Right lobe of liver (tissue), 6 donors: ENCODE data around the gene FOXA2. TPM values are rescaled to one million over a fixed set of nuclear protein-coding genes. Genes with fewer than 3 reads are reported as not detected.

Experiments
- ATAC-seq, 4 donors: fragments of 200-7000 bp; cut with Tn5 transposase; one replicate each; pipeline ENCODE4 v1.9.1; 2020; ENCODE audit warnings: mild to moderate bottlenecking in 4 of 4, moderate library complexity in 4 of 4
- DNase-seq, 3 donors: peaks; one replicate each; pipeline ENCODE4 v3.0.0-alpha.2; 2020
- H3K27ac ChIP-seq, 3 donors: fragments of 200-600 bp; one replicate each; pipeline ENCODE4 v1.8.0; 2022
- H3K27me3 ChIP-seq, 2 donors: fragments of 200-600 bp; one replicate each; pipeline ENCODE4 v1.8.0; 2022
- H3K36me3 ChIP-seq, 4 donors: fragments of 200-600 bp; sonication (generic) in 1 of 4; one replicate each; pipeline versions ENCODE4 v1.5.1 to v1.8.0; 2017 to 2022; ENCODE audit warnings: control low read depth in 1 of 4
- H3K4me1 ChIP-seq, 4 donors: fragments of 200-600 bp; sonication (generic) in 1 of 4; one replicate each; pipeline versions ENCODE4 v1.5.1 to v1.8.0; 2017 to 2022; ENCODE audit warnings: control low read depth in 1 of 4
- H3K4me3 ChIP-seq, 3 donors: fragments of 200-600 bp; one replicate each; pipeline ENCODE4 v1.8.0; 2022
- H3K9me3 ChIP-seq, 4 donors: fragments of 200-600 bp; sonication (generic) in 1 of 4; one replicate each; pipeline versions ENCODE4 v1.5.1 to v1.8.0; 2017 to 2022; ENCODE audit warnings: control low read depth in 1 of 4
- CTCF ChIP-seq, 4 donors: fragments of 200-600 bp in 3 of 4; fragments of 450-650 bp in 1 of 4; IDR thresholded peaks; one replicate each; pipeline versions ENCODE4 v1.5.1 to v1.8.0; 2016 to 2022; ENCODE audit warnings: antibody characterized with exemption in 4 of 4, mild to moderate bottlenecking in 2 of 4
- POLR2A ChIP-seq: fragments of 450-650 bp; IDR thresholded peaks from one replicate; pipeline ENCODE4 v1.6.1; 2017; ENCODE audit warnings: antibody characterized with exemption, mild to moderate bottlenecking
- WGBS: methylation state at CpG from one replicate; pipeline ENCODE4 v1.1.6; 2018; ENCODE audit warnings: low coverage, low lambda C conversion rate; ENCODE audit not compliant: insufficient coverage; ENCODE audit errors: missing lambda C conversion rate; 5-methylcytosine and 5-hydroxymethylcytosine counted together
- intact Hi-C, 2 donors: fragments of 100-400 bp; cut with DNase I; formaldehyde crosslinking; loops; one replicate each; pipeline versions ENCODE4 v1.11.2 to v1.14.1; 2022
- total RNA-seq, 6 experiments: library from RNA; depleted of rRNA in 2 of 6; stranded (reverse); fragments of >200 nt in 2 of 6; fragmentation: NEBNext Ultra II Directional in 3 of 6; extraction: Animal tissue kit (Norgen Biotek cat#: 25700) in 3 of 6; gene quantifications; one replicate each; pipeline versions ENCODE4 v1.1.0 to v1.2.4, GENCODE V29; 2016 to 2023
- donor health status: DM: no; HTN: yes; CAD: no.
- donor health status: DM: no; HTN: no; CAD: no.
- donor health status: DM: no; HTN: no; CAD: no.
- donor health status: DM: no; HTN: yes; CAD: no.
- donor health status: DM: no; HTN: yes; CAD: no.

FOXA2 gene
- total RNA-seq, 6 experiments from 2014 or later: 11.8 to 28.7 (median 21.2) TPM

GRCh38 chr20:22544462-22544861 lies 39.9 kb downstream of the FOXA2 start:
- H3K27ac ChIP-seq: no peak overlapping the region
- TF ChIP-seq POLR2A (no peak), CTCF (IDR thresholded peaks at IDR 0.05) (no peak)
- WGBS: 25% methylated on average over 1 of the region's 1 CpG
- no peaks in the 10 kb centered on the region for H3K9me3 ChIP-seq
- H3K4me1 ChIP-seq: no peaks in the 10 kb centered on the region
- no peaks in the 10 kb centered on the region for H3K36me3 ChIP-seq
- H3K27me3 ChIP-seq: no peaks in the 10 kb centered on the region
- DNase-seq (no peak), ATAC-seq (no peak)
- intact Hi-C loops: no loop called here
- H3K4me3 ChIP-seq: no peak overlapping the region

- DNase-seq: no peak
- Histone ChIP-seq H3K27me3 (no peaks in the 10 kb centered on the region), H3K9me3 (no peaks in the 10 kb centered on the region), H3K27ac (no peak overlapping the region), H3K4me1 (no peaks in the 10 kb centered on the region), H3K4me3 (no peak overlapping the region), H3K36me3 (no peaks in the 10 kb centered on the region)
- WGBS: 44% methylated on average over 1 of the region's 1 CpG
- intact Hi-C loops: no loop called here
- no peak for ATAC-seq
- no peak for TF ChIP-seq POLR2A
- no peak for TF ChIP-seq CTCF (IDR thresholded peaks at IDR 0.05)
Measured at GRCh38 chr20:22542427-22542826, 41.9 kb downstream of the FOXA2 start.

- H3K9me3 ChIP-seq: no peaks in the 10 kb centered on the region
- DNase-seq (no peak), ATAC-seq (no peak)
- intact Hi-C loops: no loop called here
- WGBS: 30% methylated on average over 2 of the region's 10 CpGs
- no peak overlapping the region for H3K4me3 ChIP-seq
- no peak overlapping the region for H3K27ac ChIP-seq
- TF ChIP-seq POLR2A (no peak), CTCF (IDR thresholded peaks at IDR 0.05) (no peak)
- H3K27me3 ChIP-seq: no peaks in the 10 kb centered on the region
- no peaks in the 10 kb centered on the region for H3K4me1 ChIP-seq
- no peaks in the 10 kb centered on the region for H3K36me3 ChIP-seq
Measured at GRCh38 chr20:22540832-22541231, 43.5 kb downstream of the FOXA2 start.

- Histone ChIP-seq H3K27ac (no peak overlapping the region), H3K4me1 (no peaks in the 10 kb centered on the region), H3K4me3 (no peak overlapping the region), H3K27me3 (no peaks in the 10 kb centered on the region), H3K9me3 (no peaks in the 10 kb centered on the region), H3K36me3 (no peaks in the 10 kb centered on the region)
- no peak for TF ChIP-seq CTCF (IDR thresholded peaks at IDR 0.05)
- TF ChIP-seq POLR2A: no peak
- no peak for DNase-seq
- WGBS: 64% methylated on average over 4 of the region's 4 CpGs
- intact Hi-C loops: no loop called here
- ATAC-seq: no peak
Measured at GRCh38 chr20:22536956-22537756, 47.2 kb downstream of the FOXA2 start.
